A204.1 (cell line): Measurements from ENCODE around the gene TBC1D20.

ENCODE experiments used
- FAIRE-seq: peaks from 2 replicates; lab custom pipeline; 2012; peaks lifted over from hg19 to GRCh38; lab: Jason Lieb, UNC

The TBC1D20 gene

DNA sequence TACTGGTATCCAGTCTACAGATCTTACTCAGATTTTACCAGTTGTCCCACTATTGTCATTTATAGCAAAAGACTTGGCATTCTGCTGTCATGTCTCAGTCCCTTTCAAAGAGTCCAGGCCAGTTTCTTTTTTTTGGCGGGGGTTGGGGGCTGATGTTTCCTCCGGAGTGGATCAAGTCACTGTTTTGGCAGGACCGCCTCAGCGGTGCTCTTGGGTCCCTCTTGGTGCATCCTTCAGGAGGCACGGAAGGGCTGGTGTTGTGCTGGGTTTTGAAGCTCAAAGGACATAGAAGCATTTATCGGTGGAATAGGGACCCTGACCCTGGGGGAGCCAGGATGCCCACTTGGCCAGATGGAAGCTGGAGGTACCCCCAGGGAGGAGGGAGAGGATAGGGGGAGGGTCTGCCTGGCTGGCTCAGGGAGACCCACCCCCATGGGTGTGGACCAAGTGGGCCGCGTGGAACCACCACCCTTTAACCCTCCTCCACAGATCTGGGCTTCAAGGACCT, 43.4 kb downstream of the TBC1D20 start:
- FAIRE-seq, result no peak

DNA sequence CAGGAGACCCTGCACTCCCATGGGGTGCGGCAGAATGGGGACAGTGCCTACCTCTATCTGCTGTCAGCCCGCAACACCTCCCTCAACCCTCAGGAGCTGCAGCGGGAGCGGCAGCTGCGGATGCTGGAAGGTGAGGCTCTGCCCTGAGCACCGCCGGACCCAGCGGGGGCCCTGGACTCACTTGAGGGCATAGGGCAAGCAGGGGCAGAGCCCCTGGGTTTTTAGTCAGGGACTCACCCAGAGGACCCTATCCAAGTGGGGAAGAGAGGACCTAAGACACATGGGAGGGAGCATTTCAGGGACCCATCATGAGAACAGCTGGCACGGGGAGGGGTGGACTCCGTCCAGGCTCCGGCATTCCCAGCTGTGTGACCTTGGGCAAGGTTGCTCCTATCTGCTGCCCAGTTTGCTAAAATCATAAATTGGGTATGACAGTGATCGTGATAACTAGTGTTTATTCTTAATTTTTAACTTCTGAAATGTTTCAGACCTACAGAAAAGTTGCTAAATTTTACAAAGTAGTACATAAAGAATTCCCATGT, 44.5 kb downstream of the TBC1D20 start:
- FAIRE-seq, result no peak

DNA sequence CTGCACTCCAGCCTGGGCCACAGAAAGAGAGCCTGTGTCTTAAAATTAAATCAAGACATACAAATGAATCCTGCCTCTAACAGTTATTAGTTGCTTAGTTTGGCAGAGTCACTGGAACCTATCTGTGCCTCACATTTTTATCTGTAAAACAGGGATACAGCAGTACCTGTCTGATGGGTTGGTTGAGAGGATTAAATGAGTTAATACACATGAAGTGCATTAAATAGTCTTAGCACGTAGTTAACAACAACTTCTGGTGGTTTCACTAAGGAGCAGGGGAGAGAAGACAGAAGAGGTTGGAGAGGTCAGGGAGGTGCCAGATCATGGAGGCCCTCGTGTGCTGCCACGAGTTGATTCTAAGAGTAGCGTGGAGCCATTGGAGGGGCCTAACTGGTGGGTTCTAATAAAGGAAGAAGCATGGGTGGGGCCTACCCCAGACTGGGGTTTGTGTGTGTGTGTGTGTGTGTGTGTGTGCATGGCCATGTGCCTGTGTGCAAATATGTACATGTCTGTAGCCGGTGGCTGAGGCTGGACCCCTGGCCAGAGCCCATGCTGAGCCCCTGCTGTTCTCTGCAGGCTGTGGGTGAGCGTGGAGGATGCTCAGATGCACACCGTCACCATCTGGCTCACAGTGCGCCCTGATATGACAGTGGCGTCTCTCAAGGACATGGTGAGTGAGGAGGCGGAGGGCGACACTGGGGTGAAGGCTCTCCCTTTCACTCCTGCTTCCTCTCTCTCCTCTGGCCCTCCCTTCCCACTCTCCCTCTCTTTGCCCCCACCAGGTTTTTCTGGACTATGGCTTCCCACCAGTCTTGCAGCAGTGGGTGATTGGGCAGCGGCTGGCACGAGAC, 45.2 kb downstream of the TBC1D20 start:
- FAIRE-seq, result no peak

DNA sequence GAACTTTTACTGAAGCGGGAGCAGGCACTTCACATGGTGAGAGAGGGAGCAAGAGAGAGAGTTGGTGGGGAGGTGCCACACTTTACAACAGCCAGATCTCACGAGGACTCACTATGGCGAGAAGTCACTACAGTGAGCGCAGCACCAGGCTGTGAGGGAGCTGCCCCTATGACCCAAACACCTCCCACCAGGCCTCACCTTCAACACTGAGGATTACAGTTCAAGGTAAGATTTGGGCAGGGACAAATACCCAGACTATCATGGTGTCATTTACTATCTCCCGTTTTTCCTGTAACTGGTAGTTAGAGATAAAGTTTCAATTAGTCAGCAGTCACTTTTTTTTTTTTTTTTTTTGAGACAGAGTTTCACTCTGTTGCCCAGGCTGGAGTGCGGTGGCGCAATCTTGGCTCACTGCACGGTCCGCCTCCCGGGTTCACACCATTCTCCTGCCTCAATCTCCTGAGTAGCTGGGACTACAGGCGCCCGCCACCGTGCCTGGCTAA, 46.5 kb downstream of the TBC1D20 start:
- FAIRE-seq, result no peak

DNA sequence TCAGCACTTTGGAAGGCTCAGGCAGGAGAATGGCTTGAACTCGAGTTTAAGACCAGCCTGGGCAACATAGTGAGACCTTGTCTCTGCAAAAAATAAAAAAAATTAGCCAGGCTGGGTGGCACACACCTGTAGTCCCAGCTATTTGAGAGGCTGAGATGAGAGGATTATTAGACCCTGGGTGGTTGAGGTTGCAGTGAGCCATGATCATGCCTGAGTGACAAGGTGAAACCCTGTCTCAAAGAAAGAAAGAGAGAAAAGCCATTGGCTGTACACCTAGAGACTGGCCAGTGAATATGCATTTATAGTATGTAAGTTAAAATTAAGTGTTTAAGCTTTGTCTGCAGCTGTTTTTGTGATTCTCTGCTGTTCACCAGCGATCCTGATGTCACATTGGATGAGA, 48.2 kb downstream of the TBC1D20 start:
- no peak for FAIRE-seq

DNA sequence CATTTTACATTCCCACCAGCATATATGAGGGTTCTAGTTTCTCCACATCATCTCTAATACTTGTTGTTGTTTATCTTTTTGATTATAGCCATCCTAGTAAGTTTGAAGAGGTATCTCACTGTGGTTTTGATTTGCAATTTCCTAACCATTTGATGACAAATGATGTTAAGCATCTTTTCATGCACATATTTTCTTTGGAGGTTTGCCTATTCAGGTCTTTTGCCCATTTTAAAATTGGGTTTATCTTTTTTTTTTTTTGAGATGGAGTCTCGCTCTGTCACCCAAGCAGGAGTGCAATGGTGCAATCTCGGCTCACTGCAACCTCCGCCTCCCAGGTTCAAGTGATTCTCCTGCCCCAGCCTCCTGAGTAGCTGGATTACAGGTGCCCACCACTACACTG, 50.3 kb downstream of the TBC1D20 start:
- no peak for FAIRE-seq

DNA sequence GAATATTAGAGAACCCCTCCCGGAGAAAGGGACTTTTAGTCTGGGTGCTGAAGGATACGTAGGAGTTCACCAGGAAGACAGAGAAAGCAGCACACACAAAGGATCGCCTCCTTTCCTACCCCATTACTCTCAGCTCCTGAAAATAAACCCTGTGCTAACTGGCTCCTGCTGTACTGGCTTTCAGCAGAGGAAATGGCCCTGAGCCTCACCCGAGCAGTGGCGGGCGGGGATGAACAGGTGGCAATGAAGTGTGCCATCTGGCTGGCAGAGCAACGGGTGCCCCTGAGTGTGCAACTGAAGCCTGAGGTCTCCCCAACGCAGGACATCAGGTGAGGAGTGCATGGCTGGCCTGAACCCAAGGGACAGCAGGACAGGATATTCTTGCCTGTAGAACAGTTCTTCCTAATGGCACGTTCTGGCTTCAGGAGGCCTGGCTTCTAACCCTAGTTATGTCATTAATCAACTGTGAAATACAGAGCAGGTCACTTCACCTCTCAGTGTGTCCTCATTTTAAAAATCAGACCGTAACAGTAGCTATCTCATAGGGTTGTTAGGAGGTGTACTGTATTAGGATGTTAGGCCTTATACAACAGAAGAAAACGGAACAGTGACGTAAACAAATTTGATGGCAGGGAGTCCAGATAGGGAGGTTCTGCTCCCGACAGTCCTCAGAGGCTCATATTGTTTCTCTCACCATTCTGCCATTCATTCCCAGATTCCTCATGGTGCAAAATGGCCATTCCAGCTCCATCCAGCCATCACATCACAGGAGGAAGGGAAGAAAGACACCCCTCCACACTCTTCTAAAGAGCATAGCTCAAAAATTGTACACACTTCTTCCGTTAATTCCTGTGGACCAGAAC, 52.4 kb downstream of the TBC1D20 start:
- no peak for FAIRE-seq

DNA sequence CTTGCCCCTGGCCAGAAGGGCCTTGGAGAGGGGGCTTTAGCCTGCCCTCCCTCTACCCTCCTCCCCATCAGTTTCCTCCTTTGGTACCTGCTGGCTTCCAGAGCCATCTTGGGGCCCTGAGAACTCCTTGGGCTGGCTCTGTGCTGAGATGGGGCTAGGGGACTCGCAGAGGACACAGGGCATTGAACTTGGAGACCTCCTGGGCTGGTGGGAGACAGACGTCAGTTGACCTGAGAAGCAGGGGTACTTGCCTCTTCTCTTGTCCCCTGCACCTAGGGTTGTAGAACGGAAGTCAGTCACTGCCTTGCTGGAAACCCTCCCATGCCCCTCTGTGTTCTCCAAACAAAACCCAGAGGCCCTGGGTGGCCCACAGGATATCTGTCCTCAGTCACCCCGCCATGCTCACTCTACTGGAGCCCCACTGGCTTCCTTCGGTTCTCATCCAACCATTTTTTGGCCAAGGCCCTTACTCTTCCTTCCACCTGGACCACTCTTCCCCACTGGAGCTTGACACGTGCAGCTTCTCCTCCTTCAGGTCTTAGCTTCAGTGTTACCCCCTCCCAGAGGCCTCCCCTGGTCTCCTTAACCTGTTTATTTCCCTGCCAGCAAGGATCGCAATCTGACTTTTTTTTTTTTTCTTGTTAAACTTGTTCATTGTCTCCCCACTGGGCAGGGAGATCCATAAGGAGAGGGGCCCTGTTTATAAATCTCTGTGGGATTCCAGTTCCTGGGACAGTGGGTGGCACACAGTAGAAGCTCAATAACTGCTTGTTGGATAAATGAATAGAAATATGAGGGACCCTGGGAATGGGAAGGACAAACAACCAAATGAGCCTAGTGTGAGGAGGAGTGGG, 53.3 kb downstream of the TBC1D20 start:
- no peak for FAIRE-seq

DNA sequence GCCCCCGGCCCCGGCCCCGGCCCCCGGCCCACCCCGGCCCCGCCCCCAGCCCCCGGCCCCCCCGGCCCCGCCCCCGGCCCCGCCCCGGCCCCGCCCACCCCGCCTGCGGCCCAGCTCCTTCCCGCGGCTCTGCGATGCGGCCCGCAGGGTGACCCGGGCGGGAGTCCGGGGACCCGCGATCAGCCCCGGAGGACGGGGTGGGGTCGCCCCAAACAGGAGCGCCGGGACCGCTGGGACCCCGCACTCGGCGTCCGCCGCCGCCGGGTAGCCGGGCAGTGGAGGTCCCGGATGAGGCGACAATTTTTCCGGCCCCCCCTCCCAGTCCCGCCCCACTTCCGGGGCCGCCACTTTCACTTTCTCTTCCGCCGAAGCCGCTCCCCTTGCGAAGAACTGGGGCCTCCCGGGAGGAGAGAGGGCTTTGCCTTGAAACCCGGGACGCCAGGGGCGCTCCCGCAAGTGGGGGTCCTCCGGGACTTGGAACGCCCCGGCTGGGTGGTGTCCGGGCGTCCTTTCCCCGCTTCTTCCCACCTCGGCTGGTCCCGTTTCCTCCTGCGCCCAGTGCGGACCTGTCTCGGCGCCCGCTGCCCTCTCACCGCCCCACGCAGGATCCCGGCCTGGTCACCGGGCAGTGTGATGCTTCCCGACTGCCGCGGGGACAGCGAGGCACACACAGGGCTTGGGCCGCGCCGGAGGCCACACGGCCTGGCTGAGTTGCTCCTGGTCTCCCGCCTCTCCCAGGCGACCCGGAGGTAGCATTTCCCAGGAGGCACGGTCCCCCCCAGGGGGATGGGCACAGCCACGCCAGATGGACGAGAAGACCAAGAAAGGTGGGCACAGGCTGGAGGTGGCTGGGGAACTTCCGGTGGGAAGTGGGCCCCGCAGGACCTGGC, 54.1 kb downstream of the TBC1D20 start, which contains the start of gene RBCK1:
RBCK1 (plus strand) TSS at position 347 of the 890 bp plus-strand sequence; CDS start at position 806, 459 bp downstream.
- no peak for FAIRE-seq

GRCh38 chr20:407133-407952, 55.0 kb downstream of the TBC1D20 start:
- no peak for FAIRE-seq

- FAIRE-seq, result no peak
Observed at GRCh38 chr20:406200-407132, 55.9 kb downstream of the TBC1D20 start.

GRCh38 chr20:404088-404487, 58.2 kb downstream of the TBC1D20 start:
- no peak for FAIRE-seq

- FAIRE-seq, result no peak
Observed at GRCh38 chr20:403582-403957, 58.8 kb downstream of the TBC1D20 start.

- no peak for FAIRE-seq
Observed at GRCh38 chr20:402898-403581, 59.3 kb downstream of the TBC1D20 start.

DNA sequence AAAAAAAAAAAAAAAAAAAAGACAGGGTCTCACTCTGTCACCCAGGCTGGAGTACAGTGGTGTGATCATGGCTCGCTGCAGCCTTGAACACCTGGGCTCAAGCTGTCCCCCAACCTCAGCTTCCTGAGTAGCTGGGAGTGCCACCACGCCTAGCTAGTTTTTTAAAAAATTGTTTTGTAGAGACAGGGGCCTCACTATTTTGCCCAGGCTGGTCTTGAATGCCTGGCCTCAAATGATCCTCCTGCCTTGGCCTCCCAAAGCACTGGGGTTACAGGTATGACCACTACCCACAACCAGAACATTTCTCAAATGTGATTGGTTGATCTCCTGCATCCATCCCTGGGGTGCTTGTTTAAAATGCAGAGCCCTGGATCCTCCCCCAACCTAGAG, 59.8 kb downstream of the TBC1D20 start:
- FAIRE-seq, result no peak

- FAIRE-seq, result no peak
Observed at GRCh38 chr20:401682-402495, 60.4 kb downstream of the TBC1D20 start.
